Prostate gland (tissue), 2 donors: ENCODE measurements around the gene SEZ6. TPM values are rescaled to one million over a fixed set of nuclear protein-coding genes. Genes with fewer than 3 reads are reported as not detected.

ENCODE experiments used
- DNase-seq: peaks from one replicate; pipeline ENCODE4 v3.0.0-alpha.2; 2019; ENCODE audit warnings: low spot score
- H3K27ac ChIP-seq, 2 donors: fragments of 200-600 bp; sonication (generic); 2 replicates each; pipeline ENCODE4 v1.5.1; 2017 to 2019
- H3K27me3 ChIP-seq: fragments of 200-600 bp; sonication (generic); replicated peaks from 2 replicates; pipeline ENCODE4 v1.5.1; 2019; ENCODE audit not compliant: insufficient read depth
- H3K36me3 ChIP-seq, 2 donors: fragments of 200-600 bp; sonication (generic); 1 replicate in 1 of 2; 2 replicates in 1 of 2; pipeline versions ENCODE4 v1.5.1 to v1.8.1; 2017 to 2019
- H3K4me1 ChIP-seq: fragments of 200-600 bp; sonication (generic); replicated peaks from 2 replicates; pipeline ENCODE4 v1.5.1; 2019
- H3K4me3 ChIP-seq, 2 donors: fragments of 200-600 bp; sonication (generic); 2 replicates each; pipeline ENCODE4 v1.5.1; 2017 to 2019
- H3K9me3 ChIP-seq: fragments of 200-600 bp; sonication (generic); 2 replicates; pipeline ENCODE4 v1.5.1; 2017
- POLR2A ChIP-seq: fragments of 450-650 bp; IDR thresholded peaks from one replicate; pipeline ENCODE4 v1.6.1; 2016; ENCODE audit warnings: antibody characterized with exemption, mild to moderate bottlenecking
- POLR2AphosphoS5 ChIP-seq: sonication (generic); formaldehyde crosslinking; IDR thresholded peaks from one replicate; pipeline ENCODE4 v1.6.1; 2017; ENCODE audit warnings: antibody characterized with exemption
- whole genome bisulfite sequencing: methylation state at CpG from one replicate; pipeline ENCODE4 v1.1.5; 2018; 5-methylcytosine and 5-hydroxymethylcytosine counted together
- intact Hi-C: fragments of 100-400 bp; cut with DNase I; formaldehyde crosslinking; loops from one replicate; pipeline ENCODE4 v1.14.2; 2022
- total RNA-seq, 2 donors: library from RNA; depleted of rRNA; stranded (reverse); fragments of >200 nt; gene quantifications; one replicate each; pipeline ENCODE4 v1.1.0, GENCODE V29; 2016
- TF ChIP-seq, protein P1 (sequence below), 4 experiments: fragments of 200-600 bp in 2 of 4; fragments of 450-650 bp in 2 of 4; sonication (generic) in 2 of 4; IDR thresholded peaks; 1 replicate in 3 of 4; 2 replicates in 1 of 4; pipeline ENCODE4 v1.5.1; 2016 to 2019; ENCODE audit warnings: antibody characterized with exemption in 4 of 4, mild to moderate bottlenecking in 2 of 4, moderate library complexity in 2 of 4

Gene SEZ6
- total RNA-seq, 2 donors from 2014 or later, result 0.05 to 1.0 TPM

DNA sequence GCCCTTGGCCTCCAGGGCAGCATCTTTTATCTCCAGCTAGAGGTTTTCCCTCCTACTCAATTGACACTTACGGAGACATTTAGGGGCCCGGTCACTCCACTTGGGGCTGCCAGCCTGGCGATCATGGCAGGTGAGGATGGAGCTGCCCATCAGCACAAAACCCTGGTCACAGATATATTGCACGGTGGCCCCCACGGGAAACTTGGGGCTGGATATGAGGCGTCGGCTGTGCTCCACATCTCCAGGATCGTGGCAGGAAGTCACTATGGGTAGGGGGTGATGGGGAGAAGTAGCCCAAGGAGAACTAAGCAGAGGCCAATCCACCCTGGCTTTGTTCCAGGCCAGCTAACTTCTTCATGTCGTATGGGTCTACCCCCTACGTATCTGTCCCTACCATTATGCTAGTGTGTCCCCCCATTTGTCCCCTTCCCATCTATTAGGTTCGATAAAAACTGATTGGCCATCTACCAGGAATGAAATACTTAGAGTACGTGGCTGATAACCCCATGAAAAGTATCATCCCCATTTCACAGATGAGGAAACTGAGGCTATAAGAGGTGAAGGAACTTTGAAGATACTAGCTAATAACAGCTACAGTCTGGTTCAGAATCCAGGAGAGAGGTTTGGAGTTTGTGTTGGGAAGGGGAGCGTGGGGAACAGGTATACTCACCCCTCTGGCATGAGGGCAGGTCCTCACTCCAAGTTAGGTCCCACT lies 48.4 kb downstream of the SEZ6 start:
- H3K4me1 ChIP-seq, result no peaks in the 10 kb centered on the region
- no peak for TF ChIP-seq POLR2AphosphoS5
- TF ChIP-seq, protein P1, sequence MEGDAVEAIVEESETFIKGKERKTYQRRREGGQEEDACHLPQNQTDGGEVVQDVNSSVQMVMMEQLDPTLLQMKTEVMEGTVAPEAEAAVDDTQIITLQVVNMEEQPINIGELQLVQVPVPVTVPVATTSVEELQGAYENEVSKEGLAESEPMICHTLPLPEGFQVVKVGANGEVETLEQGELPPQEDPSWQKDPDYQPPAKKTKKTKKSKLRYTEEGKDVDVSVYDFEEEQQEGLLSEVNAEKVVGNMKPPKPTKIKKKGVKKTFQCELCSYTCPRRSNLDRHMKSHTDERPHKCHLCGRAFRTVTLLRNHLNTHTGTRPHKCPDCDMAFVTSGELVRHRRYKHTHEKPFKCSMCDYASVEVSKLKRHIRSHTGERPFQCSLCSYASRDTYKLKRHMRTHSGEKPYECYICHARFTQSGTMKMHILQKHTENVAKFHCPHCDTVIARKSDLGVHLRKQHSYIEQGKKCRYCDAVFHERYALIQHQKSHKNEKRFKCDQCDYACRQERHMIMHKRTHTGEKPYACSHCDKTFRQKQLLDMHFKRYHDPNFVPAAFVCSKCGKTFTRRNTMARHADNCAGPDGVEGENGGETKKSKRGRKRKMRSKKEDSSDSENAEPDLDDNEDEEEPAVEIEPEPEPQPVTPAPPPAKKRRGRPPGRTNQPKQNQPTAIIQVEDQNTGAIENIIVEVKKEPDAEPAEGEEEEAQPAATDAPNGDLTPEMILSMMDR (IDR thresholded peaks at IDR 0.05), result no peak
- TF ChIP-seq POLR2A, result no peak
- H3K27me3 ChIP-seq, result no peaks in the 10 kb centered on the region
- H3K9me3 ChIP-seq, result no peaks in the 10 kb centered on the region
- intact Hi-C loops, result no loop called here
- WGBS, result 93% methylated on average over 13 of the region's 13 CpGs
- H3K27ac ChIP-seq, result no peak overlapping the region
- DNase-seq, result no peak
- no peak overlapping the region for H3K4me3 ChIP-seq
- no peaks in the 10 kb centered on the region for H3K36me3 ChIP-seq

DNA sequence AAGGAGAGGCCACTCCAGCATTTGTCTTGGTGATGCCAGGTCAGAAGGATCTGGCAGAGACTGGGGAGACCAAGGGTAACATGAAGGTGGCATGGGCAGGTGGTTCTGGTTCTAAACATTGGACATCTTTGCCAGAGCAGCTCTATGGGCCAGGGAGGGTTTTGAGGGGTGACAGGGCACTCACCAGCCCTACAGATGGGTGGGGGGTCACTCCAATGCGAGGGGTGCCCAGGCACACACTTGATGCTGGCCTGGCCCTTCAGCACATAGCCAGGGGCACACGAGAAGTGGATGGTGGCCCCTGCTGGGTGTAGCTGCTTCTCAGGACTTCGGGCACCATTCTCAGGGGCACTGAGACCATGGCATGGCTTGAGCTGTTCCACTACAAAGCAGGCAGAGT lies 49.0 kb downstream of the SEZ6 start:
- intact Hi-C loops, result no loop called here
- no peak for TF ChIP-seq POLR2A
- WGBS, result 98% methylated on average over 3 of the region's 3 CpGs

DNA sequence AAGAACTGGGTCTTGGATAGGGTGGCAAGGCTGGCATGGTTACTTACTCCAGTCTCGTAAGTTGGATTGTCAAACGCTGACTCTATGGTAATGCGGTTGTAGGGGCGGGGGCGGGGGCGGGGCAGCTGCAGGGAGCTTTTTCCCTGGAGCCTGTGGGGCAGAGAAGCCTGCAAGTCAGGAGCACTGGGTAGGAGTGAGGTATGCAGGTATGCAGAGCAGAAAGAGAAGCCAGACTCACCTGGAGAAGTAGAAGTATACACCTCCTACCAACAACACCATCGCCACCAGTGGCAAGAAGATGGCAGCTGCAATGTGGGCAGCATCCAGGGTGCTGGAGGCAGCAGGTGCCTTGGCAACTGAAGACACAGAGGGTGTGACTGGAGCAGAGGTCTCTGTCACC lies 49.7 kb downstream of the SEZ6 start:
- Histone ChIP-seq H3K27ac (no peak overlapping the region), H3K27me3 (no peaks in the 10 kb centered on the region), H3K9me3 (no peaks in the 10 kb centered on the region), H3K36me3 (no peaks in the 10 kb centered on the region), H3K4me3 (no peak overlapping the region), H3K4me1 (no peaks in the 10 kb centered on the region)
- TF ChIP-seq POLR2AphosphoS5, result no peak
- no peak for TF ChIP-seq POLR2A
- TF ChIP-seq, protein P1 (IDR thresholded peaks at IDR 0.05), result no peak
- 72% methylated on average over 7 of the region's 7 CpGs for WGBS
- no peak for DNase-seq
- intact Hi-C loops, result no loop called here

More for the DNA sequence above, 49.0 kb downstream of the SEZ6 start:
- Histone ChIP-seq H3K4me1 (no peaks in the 10 kb centered on the region), H3K4me3 (no peak overlapping the region), H3K27me3 (no peaks in the 10 kb centered on the region), H3K27ac (no peak overlapping the region), H3K9me3 (no peaks in the 10 kb centered on the region), H3K36me3 (no peaks in the 10 kb centered on the region)
- no peak for DNase-seq

DNA sequence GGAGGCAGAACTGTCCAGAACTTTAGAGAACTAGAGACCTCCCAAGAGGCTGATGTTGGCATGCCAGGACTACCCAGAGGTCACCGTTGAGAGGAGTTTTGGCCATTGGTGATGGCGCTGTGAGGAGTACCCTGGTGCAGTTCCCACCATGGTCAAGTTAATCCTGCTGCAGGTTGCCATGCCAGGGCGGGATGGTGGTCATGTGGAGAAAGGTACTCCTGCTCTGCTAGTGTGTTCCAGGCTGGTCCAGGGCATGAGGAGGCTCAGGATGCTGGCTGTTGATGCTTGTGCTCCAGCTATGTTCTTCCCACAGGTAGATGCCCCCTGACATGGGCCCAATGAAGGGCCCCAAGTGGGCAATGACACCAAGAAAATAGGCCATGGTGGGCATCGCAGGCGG lies 50.4 kb downstream of the SEZ6 start:
- H3K9me3 ChIP-seq, result no peaks in the 10 kb centered on the region
- no peak overlapping the region for H3K4me3 ChIP-seq
- intact Hi-C loops, result no loop called here
- no peak overlapping the region for H3K27ac ChIP-seq
- H3K27me3 ChIP-seq, result no peaks in the 10 kb centered on the region
- no peaks in the 10 kb centered on the region for H3K4me1 ChIP-seq
- no peak for DNase-seq
- no peak for TF ChIP-seq POLR2AphosphoS5
- no peak for TF ChIP-seq POLR2A
- TF ChIP-seq, protein P1 (IDR thresholded peaks at IDR 0.05), result no peak
- WGBS, result 87% methylated on average over 5 of the region's 5 CpGs
- H3K36me3 ChIP-seq, result no peaks in the 10 kb centered on the region

DNA sequence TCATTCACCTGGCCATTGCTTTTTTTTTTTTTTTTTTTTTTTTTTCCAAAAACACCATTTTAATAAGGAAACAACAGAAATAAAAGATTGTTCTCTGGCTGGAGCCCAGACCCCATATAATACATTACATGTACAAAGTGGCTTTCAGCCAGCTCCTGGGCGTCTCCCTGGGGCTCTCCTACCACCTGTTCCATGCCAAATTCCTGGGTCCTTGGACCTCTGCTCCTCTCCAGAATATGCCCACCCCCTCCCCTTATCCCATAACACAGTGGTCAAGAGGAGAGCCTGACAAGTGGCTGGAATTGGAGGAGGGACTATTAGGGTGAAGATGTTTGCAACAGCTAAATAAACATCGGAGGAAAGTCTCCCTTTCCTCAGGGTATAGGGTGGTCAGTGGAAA lies 50.9 kb downstream of the SEZ6 start:
- TF ChIP-seq, protein P1 (IDR thresholded peaks at IDR 0.05), result no peak
- TF ChIP-seq POLR2AphosphoS5 (no peak), POLR2A (no peak)
- DNase-seq, result no peak
- Histone ChIP-seq H3K9me3 (no peaks in the 10 kb centered on the region), H3K27me3 (no peaks in the 10 kb centered on the region), H3K4me1 (no peaks in the 10 kb centered on the region), H3K4me3 (no peak overlapping the region), H3K27ac (no peak overlapping the region), H3K36me3 (no peaks in the 10 kb centered on the region)
- intact Hi-C loops, result loop anchor here (5.0 kb wide), 2 partner anchors 228 to 618 kb away; partner anchors contain the start of genes IFT20, NEK8, TLCD1 and TNFAIP1
- WGBS, result 70% methylated on average over 2 of the region's 2 CpGs
